GM19468 (cell line): ENCODE results near the gene NAALADL2.
"Not testable (repeated sequence)": the region's sequence is repeated elsewhere in the genome, so short reads cannot be mapped to it uniquely, and the experiment has no call there.

Experiments used
- ATAC-seq: cut with Tn5 transposase; IDR thresholded peaks from one replicate; pipeline ENCODE4 v1.9.1; 2021; ENCODE audit warnings: mild to moderate bottlenecking, moderate library complexity, moderate number of reproducible peaks; ENCODE audit not compliant: unreplicated experiment; ENCODE audit errors: extremely low read depth

The NAALADL2 gene

GRCh38 chr3:175432376-175433025 lies 573.4 kb downstream of the NAALADL2 start:
- no peak for ATAC-seq

DNA sequence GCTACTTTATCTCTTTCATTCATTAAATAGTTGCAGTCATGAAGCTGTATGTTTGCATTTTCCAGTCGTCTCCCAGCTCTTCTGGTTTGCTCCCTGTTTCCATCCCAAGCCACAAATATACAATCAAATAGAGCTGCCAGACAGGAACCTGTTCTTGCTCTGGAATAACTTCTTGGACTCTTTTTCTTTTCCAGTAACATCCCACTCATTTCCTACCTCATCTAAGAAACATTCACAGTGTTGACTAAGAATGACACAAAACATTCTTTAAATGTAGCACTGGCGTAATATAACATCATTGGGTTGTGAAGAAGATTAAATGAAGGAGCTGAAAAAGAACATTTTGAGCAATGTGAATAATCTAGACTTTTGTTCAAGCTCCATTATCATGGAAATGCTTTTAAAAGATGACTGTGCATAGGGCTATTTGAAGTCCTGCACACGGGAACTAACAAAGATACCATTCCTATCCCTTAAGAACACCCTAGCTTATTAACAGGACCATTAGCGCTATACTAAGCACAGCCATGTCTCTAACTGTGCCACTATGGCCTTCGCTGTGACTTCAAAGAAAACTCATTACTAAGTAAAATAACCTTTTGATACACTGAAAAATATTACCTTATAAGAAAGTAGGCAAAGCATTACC lies 574.0 kb downstream of the NAALADL2 start:
- no peak for ATAC-seq

DNA sequence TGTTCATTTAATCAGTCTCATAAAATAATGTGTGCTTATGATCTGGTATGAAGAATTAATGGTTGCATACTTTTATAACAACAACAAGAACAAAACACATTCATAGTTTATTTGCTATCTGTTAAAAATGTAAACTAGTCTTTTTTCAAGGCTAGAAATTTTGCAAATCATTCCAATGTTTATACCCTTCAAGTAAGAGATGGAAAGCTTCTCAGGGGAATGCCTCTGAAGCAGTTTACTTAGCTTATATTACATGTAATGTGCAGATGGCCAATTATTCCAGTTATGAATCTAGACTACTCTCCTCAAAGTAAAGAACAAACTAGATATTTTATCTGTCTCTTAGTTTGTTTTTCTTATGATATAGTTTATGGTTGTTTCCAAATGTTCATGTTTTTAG lies 575.4 kb downstream of the NAALADL2 start:
- no peak for ATAC-seq

- no peak for ATAC-seq
Observed at GRCh38 chr3:175443682-175444081, 584.5 kb downstream of the NAALADL2 start.

- no peak for ATAC-seq
Observed at GRCh38 chr3:175445741-175446140, 586.6 kb downstream of the NAALADL2 start.

- ATAC-seq: no peak
Observed at GRCh38 chr3:175447521-175447920, 588.4 kb downstream of the NAALADL2 start.

- ATAC-seq: no peak
Observed at GRCh38 chr3:175453361-175453760, 594.2 kb downstream of the NAALADL2 start.

DNA sequence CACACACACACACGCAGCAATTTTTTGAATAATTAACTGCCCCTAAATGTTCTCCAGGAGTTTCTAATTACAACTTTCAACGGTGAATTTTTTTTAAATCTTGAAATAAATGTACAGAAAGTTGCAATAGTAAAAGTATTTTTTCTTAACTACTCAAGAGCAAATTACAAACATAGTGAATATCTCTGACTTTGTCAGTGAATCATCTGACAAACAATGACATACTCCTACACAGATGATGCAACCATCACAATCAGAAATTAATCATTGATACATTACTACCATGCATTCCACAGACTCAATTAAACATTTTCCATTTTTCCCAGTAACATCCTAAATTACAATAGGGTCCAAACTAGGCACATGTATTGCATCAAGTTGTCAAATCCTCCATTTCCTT lies 597.3 kb downstream of the NAALADL2 start:
- ATAC-seq: no peak

DNA sequence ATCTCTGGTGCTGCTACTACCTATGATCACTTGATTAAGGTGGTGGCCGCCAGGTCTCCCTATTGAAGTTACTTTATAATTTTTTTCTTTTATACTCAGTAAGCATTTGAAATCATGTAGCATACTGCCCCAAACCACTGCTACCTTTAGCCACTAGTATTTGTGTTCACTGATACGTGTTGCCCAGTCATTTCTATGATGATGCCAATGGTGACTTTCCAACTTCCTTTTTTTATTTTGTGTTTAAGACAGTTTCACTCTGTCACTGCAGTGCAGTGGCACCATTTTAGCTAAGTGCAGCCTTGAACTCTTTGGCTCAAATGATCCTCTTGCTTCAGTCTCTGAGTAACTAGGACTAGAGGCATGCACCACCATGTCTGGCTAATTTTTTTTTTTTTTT lies 598.2 kb downstream of the NAALADL2 start:
- no peak for ATAC-seq

- ATAC-seq: not testable (repeated sequence)
Observed at GRCh38 chr3:175460849-175461399, 601.8 kb downstream of the NAALADL2 start.

DNA sequence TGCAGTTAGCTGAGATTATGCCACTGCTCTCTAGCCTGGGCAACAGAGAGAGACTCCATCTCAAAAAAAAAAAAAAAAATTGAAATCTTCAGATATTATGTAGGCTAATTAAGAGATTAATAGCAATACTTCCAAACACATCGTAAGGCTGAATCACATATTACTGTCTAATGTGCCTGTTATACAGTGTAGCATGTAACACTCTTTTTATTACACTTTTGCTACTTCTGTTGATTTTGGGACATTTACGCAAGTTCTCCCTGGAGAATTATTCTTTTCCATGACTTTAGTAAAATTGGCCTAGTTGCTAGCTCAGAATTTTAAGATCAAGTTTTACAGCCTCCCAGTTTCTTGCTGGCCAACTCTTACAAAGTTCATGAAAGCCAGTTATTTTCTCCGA lies 605.2 kb downstream of the NAALADL2 start:
- no peak for ATAC-seq

DNA sequence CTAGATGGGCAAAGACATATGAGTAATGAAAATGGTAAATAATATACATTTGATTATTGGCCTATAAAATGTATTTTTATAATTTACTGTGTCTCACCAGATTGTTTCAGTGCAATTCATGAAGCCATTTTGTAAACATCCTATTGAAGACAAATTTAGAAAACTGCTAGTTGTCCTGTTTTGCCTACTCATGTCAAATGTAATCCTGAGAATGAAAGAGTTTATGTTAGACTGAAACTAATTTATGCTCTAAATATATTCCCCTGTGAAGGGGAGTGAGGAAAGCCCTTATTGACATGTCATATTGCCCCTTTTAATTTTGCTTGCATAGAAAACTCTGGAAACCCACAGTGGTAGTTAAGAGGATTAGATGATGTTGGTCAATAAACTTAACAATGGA lies 610.0 kb downstream of the NAALADL2 start:
- ATAC-seq: no peak

GRCh38 chr3:175475765-175476164 lies 616.6 kb downstream of the NAALADL2 start:
- ATAC-seq: no peak

DNA sequence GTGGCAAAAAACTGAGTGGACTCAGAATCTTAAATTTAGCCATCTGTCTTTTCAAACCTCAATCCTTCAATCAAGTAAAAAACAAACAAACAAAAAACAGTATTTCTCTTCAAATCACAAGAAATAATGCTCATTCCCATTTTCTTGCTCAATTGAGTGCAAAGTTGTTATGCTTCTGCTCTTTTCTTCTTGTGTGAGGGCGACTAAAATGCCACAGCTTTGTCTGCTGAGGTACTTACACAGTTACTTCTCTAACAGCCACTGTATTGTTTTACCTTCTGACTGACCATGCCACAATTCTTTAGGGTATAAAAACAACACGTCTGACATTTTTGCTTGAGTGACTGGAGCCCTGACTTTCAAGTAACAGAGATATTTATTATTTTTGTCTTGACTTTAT lies 617.4 kb downstream of the NAALADL2 start:
- ATAC-seq: no peak

DNA sequence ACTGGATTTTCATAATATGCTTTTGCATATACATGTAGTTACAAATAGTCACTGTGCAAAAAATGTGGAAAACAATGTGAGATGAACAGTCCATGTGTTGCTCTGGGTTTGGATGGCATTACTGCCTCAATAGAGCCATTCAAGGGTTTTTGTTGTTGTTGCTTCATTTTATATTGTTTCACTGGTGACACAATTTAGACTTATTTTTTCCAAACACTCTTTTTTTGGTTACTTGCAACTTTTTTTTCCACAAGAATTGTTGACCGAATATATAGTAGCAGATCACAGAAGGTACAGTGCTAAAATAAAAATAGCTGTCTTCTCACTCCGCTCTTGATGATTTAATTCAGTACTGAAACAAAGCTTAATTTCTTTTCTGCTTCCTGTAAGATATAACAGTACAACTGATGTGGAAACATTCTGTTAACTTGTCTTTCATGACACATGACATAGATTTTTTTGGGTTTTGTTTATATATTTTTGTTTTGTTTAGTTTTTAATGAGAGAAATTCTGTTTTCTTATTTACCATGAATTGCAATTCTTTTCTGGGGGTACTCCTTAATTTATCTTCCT lies 618.6 kb downstream of the NAALADL2 start:
- peak; percentile 70 for ATAC-seq

DNA sequence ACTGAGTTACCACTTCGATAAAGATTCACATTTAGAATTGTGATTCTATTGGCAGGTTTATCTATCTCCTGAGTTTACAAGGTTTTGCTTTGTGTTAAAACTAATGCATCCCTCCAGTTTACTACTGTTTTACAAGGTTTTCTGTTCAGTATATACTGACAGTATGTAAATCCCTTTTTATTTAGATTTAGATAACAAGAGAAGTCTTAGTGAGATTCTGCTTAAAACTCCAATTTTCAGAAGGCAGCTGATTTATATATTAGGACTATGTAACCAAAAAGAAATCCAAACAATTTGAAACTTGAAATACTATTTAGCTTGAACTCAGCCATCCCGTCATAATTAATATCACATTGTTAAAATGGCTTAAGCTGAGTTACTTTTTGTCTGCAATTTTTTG lies 619.2 kb downstream of the NAALADL2 start:
- no peak for ATAC-seq

DNA sequence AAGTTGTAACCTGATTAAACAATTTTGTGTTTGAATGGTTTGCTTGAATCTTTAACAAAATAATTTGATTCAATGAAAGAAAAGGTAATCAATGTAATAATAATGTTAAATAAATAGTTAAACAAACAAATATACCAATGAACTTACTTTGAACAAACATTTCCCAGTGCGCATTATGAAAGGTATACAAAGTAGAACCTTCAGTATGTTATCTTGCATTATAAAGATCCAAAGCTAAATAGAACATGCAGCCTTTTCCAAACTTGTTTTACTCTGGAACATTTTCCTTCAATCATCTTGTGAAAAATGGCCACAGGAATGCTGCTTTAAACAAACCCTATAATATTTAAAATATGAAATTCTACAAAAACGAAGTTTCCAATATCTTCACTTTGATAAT lies 620.0 kb downstream of the NAALADL2 start:
- no peak for ATAC-seq

DNA sequence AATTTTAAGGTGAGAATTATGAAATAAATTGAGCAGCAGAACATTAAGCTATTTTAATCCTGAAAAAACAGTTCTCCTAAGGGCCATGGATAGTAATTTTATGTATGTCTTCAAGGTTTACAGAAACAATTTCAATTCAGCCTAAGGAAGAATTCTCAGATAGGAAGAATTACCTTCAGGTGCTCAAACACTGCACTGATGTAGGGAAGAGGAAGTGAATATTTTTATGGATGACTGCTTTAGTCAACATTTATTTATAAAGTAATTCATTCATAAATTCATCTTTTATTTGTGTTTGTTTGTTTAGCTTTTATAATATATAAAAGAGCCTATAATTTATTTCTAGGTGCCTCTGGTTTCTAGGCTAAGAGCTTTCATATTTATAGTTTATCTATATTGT lies 620.7 kb downstream of the NAALADL2 start:
- ATAC-seq: no peak

- peak; percentile 40 for ATAC-seq
Observed at GRCh38 chr3:175484666-175485065, 625.5 kb downstream of the NAALADL2 start.

DNA sequence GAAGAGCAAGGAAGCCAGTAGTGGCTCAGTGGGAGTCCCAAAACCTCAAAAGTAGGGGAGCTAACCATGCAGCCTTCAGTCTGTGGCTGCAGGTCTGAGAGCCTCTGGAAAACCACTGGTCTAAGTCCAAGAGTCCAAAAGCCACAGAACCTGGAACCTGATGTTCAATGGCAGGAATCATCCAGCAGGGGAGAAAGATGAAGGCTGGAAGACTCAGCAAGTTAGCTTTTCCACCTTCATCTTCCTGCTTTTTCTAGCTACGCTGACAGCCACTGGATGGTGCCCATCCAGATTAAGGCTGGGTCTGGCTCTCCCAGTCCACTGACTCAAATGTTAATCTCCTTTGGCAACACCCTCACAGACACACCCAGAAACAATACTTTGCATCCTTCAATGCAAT lies 626.3 kb downstream of the NAALADL2 start:
- no peak for ATAC-seq

- peak; percentile 41 for ATAC-seq
Observed at GRCh38 chr3:175486255-175486654, 627.1 kb downstream of the NAALADL2 start.
